Measurements from ENCODE around the gene NAV2.

The NAV2 gene

GRCh38 chr11:19738124-19738523, 25.5 kb downstream of the NAV2 start:
- DNase-seq (ENCODE audit: insufficient read length, low spot score) (no peak), FAIRE-seq (no peak)

GRCh38 chr11:19739872-19740271, 27.2 kb downstream of the NAV2 start:
- FAIRE-seq (no peak), DNase-seq (ENCODE audit: insufficient read length, low spot score) (no peak)

GRCh38 chr11:19740586-19740985, 27.9 kb downstream of the NAV2 start:
- DNase-seq (ENCODE audit: insufficient read length, low spot score) (no peak), FAIRE-seq (no peak)

- peak; percentile 71 for FAIRE-seq
These were observed 30.1 kb downstream of the NAV2 start for GRCh38 chr11:19742588-19743292.

GRCh38 chr11:19743622-19744021, 31.0 kb downstream of the NAV2 start:
- no peak for DNase-seq (ENCODE audit: insufficient read length, low spot score)
- FAIRE-seq = no peak

More at GRCh38 chr11:19742588-19743292, 30.1 kb downstream of the NAV2 start:
- peak; percentile 36 for DNase-seq (ENCODE audit: insufficient read length, low spot score)

- FAIRE-seq (no peak), DNase-seq (ENCODE audit: insufficient read length, low spot score) (no peak)
These were observed 31.5 kb downstream of the NAV2 start for GRCh38 chr11:19744130-19744529.

- no peak for FAIRE-seq
These were observed 33.4 kb downstream of the NAV2 start for GRCh38 chr11:19746086-19746485.

GRCh38 chr11:19747634-19748033, 35.0 kb downstream of the NAV2 start:
- FAIRE-seq (no peak), DNase-seq (ENCODE audit: insufficient read length, low spot score) (no peak)

More at GRCh38 chr11:19746086-19746485, 33.4 kb downstream of the NAV2 start:
- no peak for DNase-seq (ENCODE audit: insufficient read length, low spot score)

GRCh38 chr11:19751055-19751454, 38.4 kb downstream of the NAV2 start:
- DNase-seq (ENCODE audit: insufficient read length, low spot score) (no peak), FAIRE-seq (no peak)

- DNase-seq (ENCODE audit: insufficient read length, low spot score) = no peak
- FAIRE-seq = no peak
These were observed 40.9 kb downstream of the NAV2 start for GRCh38 chr11:19753451-19754106.

GRCh38 chr11:19756675-19757475, 44.2 kb downstream of the NAV2 start:
- FAIRE-seq = no peak
- DNase-seq (ENCODE audit: insufficient read length, low spot score) = no peak

GRCh38 chr11:19759389-19759788, 46.8 kb downstream of the NAV2 start:
- no peak for FAIRE-seq

GRCh38 chr11:19762266-19762665, 49.6 kb downstream of the NAV2 start:
- FAIRE-seq (no peak), DNase-seq (ENCODE audit: insufficient read length, low spot score) (no peak)

More at GRCh38 chr11:19759389-19759788, 46.8 kb downstream of the NAV2 start:
- no peak for DNase-seq (ENCODE audit: insufficient read length, low spot score)

GRCh38 chr11:19763330-19763729, 50.7 kb downstream of the NAV2 start:
- DNase-seq (ENCODE audit: insufficient read length, low spot score) (no peak), FAIRE-seq (no peak)

GRCh38 chr11:19766206-19766605, 53.6 kb downstream of the NAV2 start:
- FAIRE-seq (no peak), DNase-seq (ENCODE audit: insufficient read length, low spot score) (no peak)

GRCh38 chr11:19766810-19767209, 54.2 kb downstream of the NAV2 start:
- DNase-seq (ENCODE audit: insufficient read length, low spot score) (no peak), FAIRE-seq (no peak)

- no peak for DNase-seq (ENCODE audit: insufficient read length, low spot score)
- FAIRE-seq = no peak
These were observed 55.1 kb downstream of the NAV2 start for GRCh38 chr11:19767627-19768151.

- no peak for DNase-seq (ENCODE audit: insufficient read length, low spot score)
- no peak for FAIRE-seq
These were observed 55.6 kb downstream of the NAV2 start for GRCh38 chr11:19768197-19768596.

- DNase-seq (ENCODE audit: insufficient read length, low spot score) (no peak), FAIRE-seq (no peak)
These were observed 56.2 kb downstream of the NAV2 start for GRCh38 chr11:19768815-19769214.

GRCh38 chr11:19769820-19770219, 57.2 kb downstream of the NAV2 start:
- FAIRE-seq (no peak), DNase-seq (ENCODE audit: insufficient read length, low spot score) (no peak)

- no peak for FAIRE-seq
These were observed 57.6 kb downstream of the NAV2 start for GRCh38 chr11:19770277-19770676.

More at GRCh38 chr11:19770277-19770676, 57.6 kb downstream of the NAV2 start:
- no peak for DNase-seq (ENCODE audit: insufficient read length, low spot score)

Measured in GM19239 (cell line).